Stimulated activated CD4-positive, alpha-beta T cell treated with anti-CD3 and anti-CD28 coated beads, Interleukin-4, amount 100 ng/mL, for 24 hours (primary cell): ENCODE results near the gene KLHL29.

Source experiments
- DNase-seq: peaks from one replicate; pipeline ENCODE4 v3.0.0-alpha.2; 2020

Gene KLHL29

DNA sequence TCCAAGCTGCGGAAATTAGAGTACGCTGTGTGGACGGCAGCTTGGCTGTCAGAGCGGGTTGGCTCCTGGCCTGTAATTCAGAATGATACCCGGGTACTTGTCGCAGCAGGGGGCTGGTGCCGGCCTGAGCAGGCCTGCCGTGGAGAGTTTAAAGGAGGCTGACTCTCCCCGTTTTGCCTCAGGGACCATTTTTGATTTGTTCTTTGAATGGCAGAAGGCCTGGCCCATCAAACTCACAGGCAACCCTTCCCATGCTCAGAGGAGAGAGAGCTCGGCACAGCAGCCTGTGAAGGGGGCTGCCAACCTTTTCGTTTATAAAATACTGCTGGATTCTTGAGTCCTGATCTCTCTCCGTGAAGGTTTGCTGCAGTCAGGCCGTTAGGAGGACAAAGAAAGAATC is 151.3 kb downstream of the KLHL29 start:
- DNase-seq, result no peak

DNA sequence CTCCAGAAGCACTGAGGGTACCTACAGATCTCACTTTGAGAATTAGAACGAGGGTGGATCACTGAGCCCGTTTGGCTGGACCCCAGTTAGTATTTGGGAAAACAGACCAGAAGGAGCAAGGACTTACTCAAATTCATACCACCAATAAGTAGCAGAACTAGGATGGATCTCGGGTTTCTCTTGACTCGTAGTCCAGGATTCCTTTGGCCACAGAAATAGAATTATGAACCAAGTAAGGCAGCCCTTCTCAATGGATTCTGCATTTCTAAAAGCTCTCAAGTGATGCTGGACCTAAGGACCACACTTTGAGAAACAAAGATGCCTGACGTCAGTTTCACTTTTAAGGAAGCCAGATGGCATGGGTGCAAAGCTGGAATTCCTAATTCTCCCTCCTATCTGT is 153.0 kb downstream of the KLHL29 start:
- DNase-seq, result no peak

DNA sequence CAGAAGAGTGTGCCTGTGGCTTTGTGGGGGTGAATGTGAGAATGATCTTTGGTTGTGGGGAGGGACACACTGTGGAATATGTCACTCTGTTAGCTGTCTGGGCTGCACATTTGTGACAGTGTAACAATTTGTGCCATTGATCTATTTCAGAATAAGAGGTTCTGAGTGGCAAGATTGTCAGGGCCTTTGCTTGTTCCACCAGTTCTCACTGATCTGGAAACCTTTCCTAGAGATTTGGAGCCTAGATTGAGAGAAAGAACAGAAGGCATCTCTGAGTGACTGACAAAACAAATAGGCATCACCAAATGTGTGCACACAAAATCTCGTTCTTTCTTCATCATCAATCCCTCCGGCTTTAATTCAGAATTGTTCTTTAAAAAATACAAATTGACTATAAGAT is 153.6 kb downstream of the KLHL29 start:
- no peak for DNase-seq

DNA sequence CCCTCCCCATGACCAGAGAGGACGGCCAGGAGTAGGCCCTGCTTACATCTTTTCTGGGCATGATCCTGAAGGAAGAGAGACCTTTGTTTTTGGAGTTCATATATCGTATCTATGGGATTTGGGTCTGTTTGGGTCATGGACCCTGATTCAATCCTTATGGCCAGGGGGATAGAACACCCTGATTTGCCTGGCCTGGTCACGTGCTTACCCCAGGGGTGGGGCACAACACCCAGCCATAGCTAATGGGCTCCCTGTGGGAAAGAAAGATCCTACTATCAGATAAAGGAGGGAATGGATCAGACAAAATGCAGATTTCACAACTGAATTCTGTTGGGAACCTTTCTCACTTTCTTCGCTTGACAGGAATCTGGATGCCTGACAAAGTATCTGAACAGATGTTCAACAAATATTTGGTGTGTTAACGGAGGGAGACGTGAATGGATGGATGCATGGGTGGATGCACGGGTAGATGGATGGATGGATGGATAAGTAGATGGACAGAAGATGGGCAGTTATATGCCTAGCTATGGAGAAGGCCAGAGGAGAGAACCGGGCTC is 155.9 kb downstream of the KLHL29 start:
- no peak for DNase-seq

DNA sequence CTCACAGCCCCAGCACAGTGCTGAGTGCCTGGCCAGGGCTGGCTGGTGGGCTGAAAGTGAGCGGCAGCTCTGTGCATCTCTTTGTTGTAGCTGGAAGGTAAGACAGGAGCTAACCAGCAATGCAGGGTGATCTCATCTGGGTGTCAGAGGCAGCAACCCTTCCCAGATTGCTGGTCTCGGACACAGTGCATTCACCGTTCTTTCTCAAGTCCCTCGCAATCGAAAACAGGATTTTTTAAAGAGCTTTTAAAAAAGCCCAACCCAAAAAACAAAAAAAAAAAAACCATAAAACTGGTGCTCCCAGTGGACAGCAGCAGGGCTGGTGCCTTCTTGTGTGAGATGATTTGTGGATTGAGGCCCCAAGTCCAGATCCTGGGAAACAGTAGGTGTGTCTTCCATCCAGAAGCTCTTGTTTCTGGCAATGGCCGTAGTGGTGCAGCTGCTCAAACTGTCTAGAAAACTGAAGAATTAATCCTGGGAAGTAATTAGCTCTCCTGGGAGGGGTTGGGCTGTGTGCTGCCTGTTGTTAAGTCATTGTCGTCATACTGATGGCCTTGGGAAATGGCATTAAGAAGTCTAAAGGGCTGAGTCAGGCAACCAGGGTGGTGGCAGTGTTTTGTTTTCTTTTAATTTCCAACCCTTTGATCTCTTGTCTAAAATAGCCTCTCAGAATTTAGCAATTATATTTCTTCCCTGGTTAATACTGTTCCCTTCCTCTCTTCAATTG is 156.7 kb downstream of the KLHL29 start:
- DNase-seq, result no peak

DNA sequence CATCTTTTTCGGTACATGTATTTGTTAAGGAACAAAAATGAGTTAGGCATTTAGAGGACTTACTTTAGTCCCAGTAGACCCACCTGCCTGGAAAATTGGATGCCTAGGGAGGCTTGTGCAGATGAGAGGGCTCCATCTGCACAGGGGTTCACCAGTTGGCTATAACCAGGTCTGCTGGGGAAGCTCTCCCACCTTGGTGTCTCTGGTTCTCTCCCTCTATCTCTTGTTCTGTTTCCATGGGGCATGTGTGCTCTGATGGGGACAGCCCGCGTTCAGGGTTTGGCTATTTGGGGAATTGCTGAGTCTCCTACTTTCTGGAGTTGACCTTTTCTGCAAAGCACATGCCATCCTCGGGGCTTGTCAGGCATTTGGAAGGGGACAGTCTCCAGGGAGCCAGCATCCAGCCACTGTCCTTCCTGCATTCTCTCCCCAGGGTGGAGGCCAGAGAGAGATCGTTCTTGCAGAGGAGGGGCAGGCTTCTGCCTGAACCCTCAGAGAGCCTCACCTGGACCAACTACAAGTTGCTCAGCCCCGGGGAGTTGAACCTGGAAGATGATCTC is 157.3 kb downstream of the KLHL29 start:
- no peak for DNase-seq

DNA sequence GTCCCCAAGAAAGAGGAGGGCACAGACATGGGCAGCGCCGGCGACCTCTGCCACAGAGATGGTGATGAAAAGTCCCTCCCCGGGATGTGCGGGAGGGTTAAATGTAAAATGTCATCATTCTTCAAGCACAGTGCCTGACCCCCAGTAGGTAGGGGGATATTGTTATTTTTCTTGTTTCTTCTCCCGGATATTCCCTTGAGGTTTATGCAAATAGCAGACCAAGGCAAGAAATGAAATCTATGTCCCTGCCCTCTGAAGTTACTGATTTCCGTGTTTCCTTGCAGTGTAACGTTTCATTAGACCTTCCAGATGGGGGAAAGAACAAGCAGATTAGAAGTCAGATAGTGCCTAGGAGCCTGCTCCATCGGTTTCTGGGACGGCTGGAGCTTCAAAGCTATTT is 158.3 kb downstream of the KLHL29 start:
- no peak for DNase-seq

DNA sequence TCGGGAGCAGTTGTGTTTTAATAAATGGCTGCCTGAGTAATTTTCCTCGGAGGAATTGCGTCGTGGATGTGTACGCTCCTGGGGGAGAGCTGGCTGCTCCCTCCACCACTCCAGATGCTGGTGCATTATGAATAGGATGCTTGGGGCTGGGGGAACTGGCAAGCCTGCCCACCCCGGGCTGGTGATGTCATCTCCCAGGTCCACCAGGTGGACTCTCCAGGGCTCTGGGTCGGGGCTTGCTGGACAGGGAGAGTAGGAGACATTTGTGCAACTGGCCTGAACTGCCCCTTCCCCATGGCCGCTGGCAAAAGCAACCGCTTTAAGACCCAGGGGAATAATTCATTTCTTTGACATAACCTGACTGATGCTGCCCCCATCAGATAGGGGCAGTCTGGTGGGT is 158.7 kb downstream of the KLHL29 start:
- no peak for DNase-seq

DNA sequence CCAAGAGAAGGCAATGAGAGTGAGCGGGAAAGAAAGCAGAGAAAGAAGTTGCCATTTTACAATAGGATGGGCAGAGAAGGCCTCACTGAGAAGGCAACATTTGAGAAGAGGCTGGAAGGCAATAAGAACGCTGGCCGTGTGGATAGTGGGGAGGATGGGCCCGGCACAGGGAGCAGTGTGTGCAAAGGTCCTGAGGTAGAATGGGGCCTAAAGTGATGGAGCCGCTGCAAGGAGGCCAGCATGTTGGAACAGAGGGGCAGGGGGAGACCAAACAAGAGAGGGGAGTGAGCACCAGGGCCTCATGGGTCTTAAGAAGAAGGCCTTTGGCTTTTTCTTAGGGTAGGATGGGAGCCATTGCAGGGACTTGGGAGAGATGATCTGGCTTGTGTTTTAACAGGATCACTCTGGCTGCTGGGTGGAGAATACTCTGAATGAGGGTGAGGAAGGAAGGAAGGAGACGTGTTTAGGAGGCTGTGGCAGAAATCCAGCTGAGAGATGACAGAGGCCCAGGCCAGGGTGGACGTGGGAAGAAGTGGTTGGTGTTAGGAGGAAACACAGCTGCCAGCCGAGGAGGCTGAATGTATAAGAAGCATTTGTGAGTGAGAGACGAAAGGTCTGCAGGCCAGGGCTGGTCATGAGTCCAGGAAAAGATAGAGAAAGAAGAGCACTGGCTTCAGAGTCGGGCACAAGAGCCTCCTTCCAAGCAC is 159.8 kb downstream of the KLHL29 start:
- no peak for DNase-seq

DNA sequence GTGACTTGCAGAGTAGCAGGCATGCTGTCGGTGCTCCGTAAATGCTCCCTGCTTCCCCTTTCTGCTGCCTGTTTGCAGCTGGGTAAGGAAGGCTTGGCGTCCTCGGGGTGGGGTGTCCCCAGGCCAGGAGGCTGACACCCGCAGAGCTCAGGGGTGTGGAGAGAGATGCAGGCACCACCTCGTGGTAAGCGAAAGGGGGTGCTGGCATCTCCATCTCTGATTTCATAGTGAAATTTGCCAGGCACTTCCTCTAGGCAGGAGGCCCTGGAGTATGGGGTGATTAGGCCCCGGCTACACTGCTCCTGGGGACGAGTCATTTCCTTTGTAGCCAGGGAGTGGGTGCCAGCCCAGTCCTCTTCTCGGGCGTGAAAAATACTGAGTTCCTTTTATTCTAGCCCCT is 160.4 kb downstream of the KLHL29 start:
- DNase-seq, result no peak

DNA sequence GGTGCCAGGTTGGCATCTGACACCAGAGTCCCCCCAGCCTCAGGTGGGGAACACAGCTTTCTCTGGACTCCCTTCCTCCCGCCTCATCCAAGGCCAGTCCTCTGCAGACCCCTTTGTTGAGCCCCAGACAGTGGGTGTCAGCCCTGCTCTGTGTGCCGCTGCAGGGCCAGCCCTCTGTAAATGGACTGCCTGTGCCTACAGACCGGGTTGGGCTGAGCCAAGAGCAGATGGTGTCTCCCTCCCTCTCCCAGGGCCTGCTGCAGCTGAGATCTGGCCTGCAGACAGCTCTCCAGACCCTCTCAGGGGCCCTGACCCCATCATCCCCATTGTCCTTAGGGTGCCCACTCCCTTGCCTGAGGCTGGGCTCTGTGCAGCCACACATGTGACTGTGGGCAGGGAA is 160.8 kb downstream of the KLHL29 start:
- DNase-seq, result no peak

DNA sequence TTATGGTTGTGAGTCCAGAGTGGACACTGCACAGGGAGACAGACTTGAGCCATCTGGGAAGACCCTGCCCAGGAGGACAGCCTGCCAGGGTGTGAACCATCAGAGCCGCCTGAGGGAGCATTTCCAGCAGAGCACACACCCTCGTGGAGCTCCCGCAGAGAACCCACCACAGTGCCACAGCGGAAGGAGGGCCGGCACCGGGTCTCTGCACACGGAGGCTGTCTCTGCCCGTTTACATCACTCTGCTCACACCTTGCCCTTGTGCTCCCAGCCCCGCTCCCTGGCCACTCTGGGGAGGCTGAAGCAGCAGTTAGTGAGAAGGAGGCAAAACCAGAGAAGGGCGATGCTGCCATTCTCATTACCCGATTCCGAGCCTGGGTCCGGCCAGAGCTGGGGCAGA is 161.9 kb downstream of the KLHL29 start:
- DNase-seq, result no peak

DNA sequence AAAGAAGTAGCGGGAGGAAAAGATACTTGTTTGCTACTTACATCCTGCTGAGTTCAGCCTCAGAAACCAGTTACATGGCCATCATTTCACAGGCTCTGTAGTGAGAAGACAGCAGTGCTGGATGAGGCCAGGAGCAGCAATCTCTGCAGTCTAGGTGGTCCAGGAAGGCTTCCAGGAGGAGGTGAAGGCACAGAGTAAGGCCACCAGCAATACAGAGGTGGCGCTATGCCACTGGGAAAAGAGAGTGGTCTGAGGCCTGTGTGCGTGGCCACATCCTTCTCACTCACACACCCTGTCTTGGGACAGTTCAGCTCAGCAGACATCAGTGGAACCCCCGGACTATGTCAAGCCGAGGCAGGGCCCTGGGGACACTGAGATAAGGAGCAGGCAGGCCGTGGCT is 162.7 kb downstream of the KLHL29 start:
- no peak for DNase-seq

DNA sequence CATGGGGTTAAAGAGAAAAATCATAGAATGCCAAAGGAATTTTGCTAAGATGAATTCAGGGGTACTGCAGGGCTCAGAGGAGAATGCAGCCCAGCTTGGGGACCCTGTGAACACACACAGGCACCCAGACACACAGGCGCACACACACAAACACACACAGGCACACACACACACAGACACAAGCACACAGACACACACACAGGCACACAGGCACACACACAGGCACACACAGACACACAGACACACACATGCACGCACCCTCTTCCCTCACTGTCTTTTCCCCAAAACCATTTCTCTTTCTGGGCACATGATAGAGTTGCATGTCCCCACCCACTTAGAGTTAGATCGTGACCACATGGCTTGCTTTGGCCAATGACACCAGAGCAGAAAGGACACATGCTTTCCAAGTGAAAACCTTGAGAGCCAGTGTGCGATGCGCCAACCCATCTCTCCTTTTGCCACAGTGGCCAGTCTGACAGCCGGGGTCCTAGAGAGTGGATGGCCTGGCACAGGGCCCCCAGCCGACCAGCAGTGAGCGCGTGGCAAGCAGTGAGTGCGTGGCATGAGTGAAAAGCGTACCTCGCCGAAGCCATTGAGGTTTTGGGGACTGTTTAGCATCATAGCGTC is 163.3 kb downstream of the KLHL29 start:
- no peak for DNase-seq

DNA sequence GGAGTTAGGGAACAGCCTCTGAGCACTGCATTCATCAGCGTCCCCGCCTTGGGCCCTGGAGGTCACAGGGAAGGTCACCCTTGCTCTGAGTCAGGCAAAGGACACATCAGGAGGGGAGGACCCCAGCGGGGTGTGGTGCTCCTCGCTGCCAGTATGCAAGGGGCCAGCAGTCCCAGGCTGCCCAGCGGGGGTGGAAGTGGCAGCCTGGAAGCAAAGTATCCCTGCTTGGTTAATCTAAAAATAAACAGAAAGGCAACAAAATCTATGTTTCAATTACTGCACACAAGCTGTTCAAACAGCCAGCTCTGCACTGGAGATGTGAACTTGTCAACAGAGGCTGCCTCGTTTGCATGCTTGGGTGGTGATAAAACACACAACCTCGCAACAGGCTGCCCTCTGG is 164.1 kb downstream of the KLHL29 start:
- DNase-seq, result no peak

DNA sequence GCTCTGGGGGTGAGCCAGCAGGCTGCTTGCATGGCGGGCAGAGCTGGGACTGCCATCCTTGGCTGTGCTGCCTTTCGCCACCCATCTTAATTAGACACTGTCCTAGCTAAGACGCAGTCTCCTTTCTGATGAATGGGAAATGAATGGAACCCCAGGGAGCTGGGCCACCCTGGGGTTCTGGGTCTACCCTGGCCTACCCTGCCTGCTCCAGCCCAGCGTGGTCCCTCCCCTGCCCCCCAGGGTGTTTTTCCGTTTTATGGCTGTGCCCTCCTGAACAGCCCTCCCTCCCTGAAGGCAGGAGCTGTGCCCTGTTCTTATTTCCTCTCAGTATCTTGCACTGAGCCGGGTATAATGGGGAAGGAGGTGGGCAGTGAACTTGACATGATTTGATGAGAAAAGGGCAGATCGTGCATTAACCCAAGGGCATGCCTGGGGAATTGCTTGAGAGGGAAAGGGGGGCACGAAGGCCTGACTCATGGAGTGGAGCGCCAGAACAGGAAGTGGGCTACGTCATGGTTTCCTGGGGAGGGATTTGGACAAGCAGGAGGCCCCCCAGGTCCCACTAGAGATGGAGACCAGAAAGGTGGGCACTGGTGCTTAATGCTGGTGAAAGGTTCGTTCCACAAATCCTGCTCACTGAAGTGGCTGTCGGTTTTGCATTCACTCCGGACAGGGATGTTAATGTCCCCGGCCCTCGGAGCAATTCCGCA is 165.0 kb downstream of the KLHL29 start:
- DNase-seq, result no peak

DNA sequence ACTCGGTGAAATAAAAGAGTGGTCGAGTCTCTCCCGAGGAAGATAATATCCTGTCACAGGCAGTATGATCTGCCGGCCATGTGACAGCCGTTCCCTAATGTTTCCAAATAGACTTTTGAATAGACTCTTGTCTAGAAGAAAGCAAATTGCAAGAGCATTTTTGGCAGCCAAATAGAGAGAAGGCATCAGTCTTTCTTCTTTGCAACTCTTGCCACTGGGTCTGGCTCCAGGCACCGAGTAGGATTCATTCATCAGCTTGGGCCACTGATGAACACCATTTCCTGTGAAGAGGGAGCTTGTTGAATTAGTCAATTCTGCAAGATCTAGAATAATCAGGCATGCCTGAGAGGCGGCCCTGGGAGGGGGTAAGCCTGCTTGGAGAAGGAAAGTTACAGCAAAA is 165.6 kb downstream of the KLHL29 start:
- DNase-seq, result no peak

DNA sequence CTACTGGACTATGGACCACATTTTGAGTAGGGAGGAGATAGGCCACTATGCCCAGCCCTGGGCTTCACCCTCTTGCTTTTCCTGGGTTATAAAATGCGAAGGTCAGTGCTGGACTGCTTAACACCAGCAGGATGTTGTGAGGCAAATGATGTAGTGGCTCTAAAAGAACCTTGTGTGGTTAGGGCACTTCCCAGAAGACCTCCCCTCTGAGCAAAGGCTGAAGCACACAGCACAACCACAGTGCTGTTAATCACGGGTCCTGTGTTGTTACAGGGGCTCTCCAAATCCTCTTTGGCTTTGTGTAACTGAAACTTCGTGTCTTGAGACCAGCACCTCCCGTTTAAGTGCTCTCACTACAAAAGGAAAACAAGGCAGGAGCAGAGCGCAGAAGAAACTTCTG is 166.9 kb downstream of the KLHL29 start:
- no peak for DNase-seq

DNA sequence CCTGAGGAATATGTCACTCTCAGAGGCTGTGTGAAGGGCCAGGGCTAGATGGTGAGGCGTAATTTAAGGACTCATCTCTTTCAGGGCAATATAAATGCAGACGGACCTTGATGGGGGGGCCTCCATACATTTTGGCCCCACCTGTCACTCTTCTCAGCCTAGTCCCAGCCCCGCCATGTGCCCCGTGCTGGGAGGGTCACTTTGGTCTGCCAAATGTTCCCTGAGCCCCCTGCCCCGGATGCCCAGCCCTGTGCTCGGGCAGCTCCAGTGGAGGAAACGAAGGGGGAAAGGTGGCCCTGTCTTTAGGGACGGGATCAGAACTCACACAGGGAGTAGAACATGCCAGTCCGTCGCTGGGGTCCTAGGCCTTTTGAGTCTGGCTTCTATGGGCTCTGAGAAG is 168.6 kb downstream of the KLHL29 start:
- no peak for DNase-seq

DNA sequence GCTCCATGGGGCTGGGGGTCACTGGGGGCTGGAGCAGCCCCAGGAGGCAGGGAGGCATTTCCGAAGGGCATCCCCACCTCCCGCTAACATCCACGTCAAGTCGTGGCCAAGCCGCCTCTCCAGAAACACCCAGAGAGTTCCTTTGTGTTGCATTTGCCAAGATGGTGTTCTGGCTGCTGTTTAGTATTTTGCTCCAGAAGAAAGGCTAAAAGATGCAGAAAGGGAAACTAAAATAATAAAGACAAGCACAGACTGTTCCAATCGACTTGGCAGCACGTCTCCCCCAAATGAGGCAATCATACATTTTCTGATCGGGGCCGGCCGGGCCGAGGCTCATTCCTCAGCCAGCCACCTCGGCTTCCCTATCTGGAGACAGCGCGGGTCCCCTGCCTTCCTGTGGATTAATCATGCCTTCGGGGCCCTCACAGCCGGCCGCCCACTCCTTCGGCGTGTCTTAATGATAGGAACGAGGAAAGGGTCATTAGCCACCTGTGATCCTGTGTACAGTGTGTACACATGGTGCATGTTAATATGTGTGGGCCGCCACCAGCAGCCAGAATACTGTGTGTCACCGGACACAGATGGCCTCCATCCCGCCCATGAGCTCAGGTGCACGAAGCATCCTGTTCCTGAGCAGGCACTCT is 169.2 kb downstream of the KLHL29 start:
- no peak for DNase-seq

DNA sequence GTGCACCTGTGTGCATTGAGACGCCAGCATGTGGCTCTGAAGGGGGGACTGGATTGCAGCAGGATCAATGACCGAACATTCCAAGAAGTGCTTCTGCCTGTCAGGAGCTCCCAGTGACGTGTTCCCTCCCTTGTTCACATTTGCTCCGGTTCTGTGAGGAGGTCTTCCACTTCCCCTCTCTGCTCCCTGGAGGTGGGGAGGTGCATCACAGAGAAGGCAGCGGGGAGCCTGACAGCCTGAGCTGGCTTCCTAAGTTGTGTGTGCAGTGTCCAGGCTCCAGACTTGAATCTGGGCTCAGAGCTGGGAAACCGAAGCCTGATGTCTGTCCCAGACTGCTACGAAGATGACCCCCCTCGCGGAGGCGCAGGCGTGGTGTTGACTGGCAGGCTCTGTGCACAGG is 171.0 kb downstream of the KLHL29 start:
- DNase-seq, result no peak

DNA sequence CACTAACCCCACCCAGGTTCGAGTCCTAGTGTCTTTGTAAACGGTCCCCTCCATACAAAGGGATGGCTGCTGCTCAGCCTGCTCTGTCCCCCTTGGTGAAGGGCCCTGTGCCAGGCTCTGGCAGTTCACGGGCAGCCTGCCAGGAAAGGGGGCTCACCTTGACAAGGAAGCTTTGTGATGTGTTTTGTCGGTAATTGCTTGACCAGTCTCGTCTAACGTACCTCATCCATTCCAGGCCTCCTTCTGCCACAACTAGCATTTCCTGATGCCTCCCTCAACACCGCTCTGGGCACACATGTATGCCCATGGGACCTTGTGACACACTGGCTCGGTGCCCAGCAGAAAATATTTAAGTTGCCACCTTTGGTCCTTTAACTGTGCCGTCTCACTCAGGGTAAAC is 171.9 kb downstream of the KLHL29 start:
- no peak for DNase-seq

DNA sequence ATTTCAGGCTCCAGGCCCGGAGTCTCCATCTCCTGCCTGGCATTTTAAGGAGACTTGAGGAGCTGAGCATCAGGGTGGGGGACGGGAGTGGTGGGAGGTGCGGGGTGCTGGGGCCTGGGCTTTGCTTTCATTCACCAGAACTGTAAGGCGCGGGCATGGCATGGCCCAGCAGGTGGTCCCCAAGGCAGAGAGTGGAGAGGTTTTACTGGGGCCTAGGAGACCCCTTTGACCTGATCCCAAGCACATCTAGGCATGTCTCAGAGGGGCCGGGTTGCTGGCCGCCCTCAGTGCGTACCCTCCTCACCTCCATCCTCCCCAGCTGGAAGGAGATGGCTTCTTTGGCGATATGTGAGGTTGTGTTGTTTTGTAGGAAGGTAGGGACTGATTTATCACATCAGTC is 172.5 kb downstream of the KLHL29 start:
- DNase-seq, result no peak
